A549 treated with CpdA at 1 μM for 4 hours (cell line): ENCODE data around the gene EIF4E3. TPM values are rescaled to one million over a fixed set of nuclear protein-coding genes. Genes with fewer than 3 reads are reported as not detected.

Source experiments
- total RNA-seq: library from RNA; stranded (reverse); fragments of 200-300 nt; extraction: Qiagen RNA extraction; gene quantifications from 5 replicates; pipeline ENCODE4 v1.2.3, GENCODE V29; 2022; ENCODE audit warnings: low read depth

The EIF4E3 gene
- 3.0 to 3.8 TPM (median 3.4 TPM) in 5 replicates for total RNA-seq

DNA sequence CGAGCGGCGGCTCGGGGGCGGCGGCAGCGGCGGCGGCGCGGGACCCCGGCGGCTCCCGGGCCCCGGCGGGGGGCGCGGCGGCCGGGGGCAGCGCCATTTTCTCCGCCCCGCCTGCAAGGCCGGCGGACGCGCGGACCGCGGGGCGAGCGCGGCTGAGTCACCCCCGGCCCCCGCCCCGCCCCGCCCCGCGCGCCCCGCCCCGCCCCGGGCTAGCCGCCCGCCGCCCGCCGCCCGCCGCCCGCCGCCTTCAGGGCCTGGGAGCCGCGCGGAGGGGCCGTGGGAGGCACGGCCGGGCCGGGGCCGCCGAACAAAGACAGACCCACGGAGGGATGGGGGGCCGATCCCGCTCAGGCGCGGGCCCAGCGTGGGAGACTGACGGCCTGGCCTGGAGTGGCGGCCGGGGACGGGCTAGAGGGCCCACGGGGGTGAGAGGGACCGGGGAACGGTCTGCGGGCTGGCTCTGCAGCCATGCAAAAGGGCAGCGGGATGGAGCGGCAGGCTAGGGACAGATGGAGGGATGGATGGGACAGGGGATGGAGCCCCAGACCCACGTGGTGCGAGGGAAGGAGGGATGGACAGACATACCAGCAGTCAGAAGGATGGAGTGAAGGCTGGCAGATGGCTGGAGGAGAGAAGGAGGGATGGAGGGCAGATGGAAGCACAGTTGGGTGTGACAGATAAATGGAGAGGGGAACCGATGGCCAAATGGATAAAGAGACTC lies at the start of gene EIF4E3:
Gene EIF4E3, minus strand, starts transcription at position 132 of the 721 bp plus-strand sequence. Its CDS starts 35 bp downstream, at position 97.

DNA sequence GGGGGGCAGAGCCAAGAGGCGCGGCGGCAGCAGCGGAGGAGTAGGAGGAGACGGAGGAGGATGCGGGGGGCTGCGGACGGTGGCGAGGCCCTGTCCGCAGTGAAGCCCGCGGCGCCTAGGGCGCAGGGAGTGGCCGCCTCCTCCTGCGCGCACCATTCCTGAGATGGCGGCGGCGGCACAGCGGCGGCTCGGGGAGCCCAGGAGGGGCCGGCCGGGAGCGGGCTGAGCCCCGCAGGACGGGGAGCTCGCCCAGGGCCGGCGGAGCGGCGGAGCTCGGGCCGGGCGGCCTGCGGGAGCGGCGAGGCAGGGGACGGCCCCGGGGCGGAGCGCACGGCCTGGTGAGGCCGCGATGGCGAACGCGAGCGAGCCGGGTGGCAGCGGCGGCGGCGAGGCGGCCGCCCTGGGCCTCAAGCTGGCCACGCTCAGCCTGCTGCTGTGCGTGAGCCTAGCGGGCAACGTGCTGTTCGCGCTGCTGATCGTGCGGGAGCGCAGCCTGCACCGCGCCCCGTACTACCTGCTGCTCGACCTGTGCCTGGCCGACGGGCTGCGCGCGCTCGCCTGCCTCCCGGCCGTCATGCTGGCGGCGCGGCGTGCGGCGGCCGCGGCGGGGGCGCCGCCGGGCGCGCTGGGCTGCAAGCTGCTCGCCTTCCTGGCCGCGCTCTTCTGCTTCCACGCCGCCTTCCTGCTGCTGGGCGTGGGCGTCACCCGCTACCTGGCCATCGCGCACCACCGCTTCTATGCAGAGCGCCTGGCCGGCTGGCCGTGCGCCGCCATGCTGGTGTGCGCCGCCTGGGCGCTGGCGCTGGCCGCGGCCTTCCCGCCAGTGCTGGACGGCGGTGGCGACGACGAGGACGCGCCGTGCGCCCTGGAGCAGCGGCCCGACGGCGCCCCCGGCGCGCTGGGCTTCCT lies 28.8 kb upstream of the EIF4E3 start, which contains the start of gene GPR27:
Gene GPR27, plus strand, starts transcription at position 155 of the 909 bp plus-strand sequence. Its CDS starts 195 bp downstream, at position 350.

Other genes with a start within 250 kb of the EIF4E3 start
- 8.3 to 12.0 TPM (median 9.5 TPM) in 5 replicates for gene FOXP1, start 141.7 kb downstream of the EIF4E3 start, total RNA-seq
- gene GPR27, start 28.5 kb upstream of the EIF4E3 start, total RNA-seq = 3.0 to 3.3 TPM (median 3.2 TPM) in 5 replicates
- gene PROK2, start 59.7 kb upstream of the EIF4E3 start, total RNA-seq = not detected in 5 replicates